Measurements from ENCODE around the gene USP31.

The USP31 gene

GRCh38 chr16:23149267-23149992 lies at the start of gene USP31:
USP31 (minus strand) TSS chr16:23149452; CDS start chr16:23149270, 182 bp downstream.
- peak; percentile 79 for DNase-seq (ENCODE audit: low read depth, low spot score)

- DNase-seq (ENCODE audit: low read depth, low spot score): no peak
Measured at GRCh38 chr16:23196539-23196938, 47.3 kb upstream of the USP31 start.

- DNase-seq (ENCODE audit: low read depth, low spot score): no peak
Measured at GRCh38 chr16:23195366-23195978, 46.2 kb upstream of the USP31 start.

GRCh38 chr16:23194497-23195221 lies 45.4 kb upstream of the USP31 start:
- DNase-seq (ENCODE audit: low read depth, low spot score): no peak

GRCh38 chr16:23188911-23189310 lies 39.7 kb upstream of the USP31 start:
- no peak for DNase-seq (ENCODE audit: low read depth, low spot score)

- DNase-seq (ENCODE audit: low read depth, low spot score): no peak
Measured at GRCh38 chr16:23187341-23187740, 38.1 kb upstream of the USP31 start.

GRCh38 chr16:23186171-23186570 lies 36.9 kb upstream of the USP31 start:
- DNase-seq (ENCODE audit: low read depth, low spot score): no peak

- DNase-seq (ENCODE audit: low read depth, low spot score): no peak
Measured at GRCh38 chr16:23185656-23186055, 36.4 kb upstream of the USP31 start.

- DNase-seq (ENCODE audit: low read depth, low spot score): no peak
Measured at GRCh38 chr16:23183543-23183862, 34.3 kb upstream of the USP31 start.

GRCh38 chr16:23182679-23183542 lies 33.7 kb upstream of the USP31 start, which contains the start of gene SCNN1G:
SCNN1G (plus strand) TSS chr16:23182745; CDS start chr16:23186272, 3,527 bp downstream.
- DNase-seq (ENCODE audit: low read depth, low spot score): no peak

GRCh38 chr16:23182206-23182678 lies 33.0 kb upstream of the USP31 start:
- DNase-seq (ENCODE audit: low read depth, low spot score): peak; percentile 31

- DNase-seq (ENCODE audit: low read depth, low spot score): no peak
Measured at GRCh38 chr16:23181506-23181905, 32.3 kb upstream of the USP31 start.

- DNase-seq (ENCODE audit: low read depth, low spot score): no peak
Measured at GRCh38 chr16:23175651-23176050, 26.4 kb upstream of the USP31 start.

- DNase-seq (ENCODE audit: low read depth, low spot score): no peak
Measured at GRCh38 chr16:23174622-23175021, 25.4 kb upstream of the USP31 start.

- DNase-seq (ENCODE audit: low read depth, low spot score): no peak
Measured at GRCh38 chr16:23172994-23173393, 23.7 kb upstream of the USP31 start.

GRCh38 chr16:23172583-23172982 lies 23.3 kb upstream of the USP31 start:
- no peak for DNase-seq (ENCODE audit: low read depth, low spot score)

- DNase-seq (ENCODE audit: low read depth, low spot score): no peak
Measured at GRCh38 chr16:23164736-23165135, 15.5 kb upstream of the USP31 start.

GRCh38 chr16:23163921-23164320 lies 14.7 kb upstream of the USP31 start:
- DNase-seq (ENCODE audit: low read depth, low spot score): no peak

- no peak for DNase-seq (ENCODE audit: low read depth, low spot score)
Measured at GRCh38 chr16:23160574-23160973, 11.3 kb upstream of the USP31 start.

- DNase-seq (ENCODE audit: low read depth, low spot score): no peak
Measured at GRCh38 chr16:23160082-23160481, 10.8 kb upstream of the USP31 start.

GRCh38 chr16:23158114-23158513 lies 8.9 kb upstream of the USP31 start:
- no peak for DNase-seq (ENCODE audit: low read depth, low spot score)

Measured in activated CD4-positive, CD25-positive, alpha-beta regulatory T cell treated with anti-CD3 and anti-CD28 coated beads, Interleukin-2, amount 50 U/mL, for 16 hours (primary cell).